ENCODE measurements around the gene ZYG11A. TPM values are rescaled to one million over a fixed set of nuclear protein-coding genes. Genes with fewer than 3 reads are reported as not detected.
A peak's percentile ranks its signal among the peaks of the same experiment; 100 is the strongest.
"Not testable (repeated sequence)": the region's sequence is repeated elsewhere in the genome, so short reads cannot be mapped to it uniquely, and the experiment has no call there.

The ZYG11A gene
- total and polyA plus RNA-seq, 4 experiments from 2014 or later = 0.03 TPM; not detected in 3

- H3K4me3 ChIP-seq (ENCODE audit: low read length in 2 of 2); H3K27me3 Mint-ChIP-seq; H3K4me1 Mint-ChIP-seq; H3K4me1 ChIP-seq (ENCODE audit: insufficient read depth, low read length); POLR2A ChIA-PET (ENCODE audit: partially characterized antibody); H3K9me3 ChIP-seq (ENCODE audit: control insufficient read depth in 1 of 2, low read length in 2 of 2); H3K27me3 ChIP-seq (ENCODE audit: insufficient read depth, low read length); H3K27ac ChIP-seq (ENCODE audit: low read depth, low read length); DNase-seq; H3K27ac Mint-ChIP-seq; intact Hi-C loops (cut with micrococcal nuclease); H3K4me3 Mint-ChIP-seq; H3K9me3 Mint-ChIP-seq; CTCF ChIA-PET (ENCODE audit: partially characterized antibody): not testable (repeated sequence)
- peaks cover 24 to 34% of the 10 kb centered on the region in 2 donors for H3K36me3 Mint-ChIP-seq
- peaks cover 15% of the 10 kb centered on the region for H3K36me3 ChIP-seq (ENCODE audit: insufficient read depth, low read length)
Measured at GRCh38 chr1:52820830-52821229, 21.7 kb upstream of the ZYG11A start.

GRCh38 chr1:52825868-52826267, 16.7 kb upstream of the ZYG11A start:
- no peaks in the 10 kb centered on the region for H3K27me3 ChIP-seq (ENCODE audit: insufficient read depth, low read length)
- peaks cover 7% of the 10 kb centered on the region for H3K36me3 ChIP-seq (ENCODE audit: insufficient read depth, low read length)
- no peaks in the 10 kb centered on the region for H3K27me3 Mint-ChIP-seq
- no peak for DNase-seq
- ChIA-PET POLR2A (ENCODE audit: partially characterized antibody) (interaction anchor here (0.5 to 1.4 kb wide), 2 partner anchors 9 to 123 kb away, joined by 3 to 4 read pairs; no protein-coding TSS in a partner anchor), CTCF (ENCODE audit: partially characterized antibody) (interaction anchor here (1.1 to 2.1 kb wide), 3 partner anchors 16 to 122 kb away, joined by 3 to 5 read pairs (median 3); no protein-coding TSS in a partner anchor)
- H3K4me1 ChIP-seq (ENCODE audit: insufficient read depth, low read length) = no peaks in the 10 kb centered on the region
- no peak overlapping the region for H3K27ac ChIP-seq (ENCODE audit: low read depth, low read length)
- H3K27ac Mint-ChIP-seq = peak overlapping the region in 1 of 7 donors; percentile 23
- H3K36me3 Mint-ChIP-seq = peaks cover 9 to 18% of the 10 kb centered on the region in 2 donors
- H3K4me1 Mint-ChIP-seq = no peaks in the 10 kb centered on the region
- intact Hi-C loops (cut with micrococcal nuclease) = loop anchor here (2.0 kb wide), 1 partner anchor 123 kb away; no protein-coding TSS in a partner anchor
- H3K9me3 ChIP-seq (ENCODE audit: control insufficient read depth in 1 of 2, low read length in 2 of 2) = no peaks in the 10 kb centered on the region
- H3K9me3 Mint-ChIP-seq = no peaks in the 10 kb centered on the region
- no peak overlapping the region for H3K4me3 Mint-ChIP-seq
- no peak overlapping the region for H3K4me3 ChIP-seq (ENCODE audit: low read length in 2 of 2)

- ChIA-PET CTCF (ENCODE audit: partially characterized antibody) (no interaction called here), POLR2A (ENCODE audit: partially characterized antibody) (no interaction called here)
- intact Hi-C loops (cut with micrococcal nuclease) = no loop called here
Measured at GRCh38 chr1:52834798-52835197, 7.8 kb upstream of the ZYG11A start.

GRCh38 chr1:52836035-52836434, 6.5 kb upstream of the ZYG11A start:
- ChIA-PET POLR2A (ENCODE audit: partially characterized antibody) (no interaction called here), CTCF (ENCODE audit: partially characterized antibody) (no interaction called here)
- H3K4me1 Mint-ChIP-seq = no peaks in the 10 kb centered on the region
- no peaks in the 10 kb centered on the region for H3K36me3 ChIP-seq (ENCODE audit: insufficient read depth, low read length)
- H3K27ac Mint-ChIP-seq = no peak overlapping the region
- H3K4me3 ChIP-seq (ENCODE audit: low read length in 2 of 2) = no peak overlapping the region
- H3K4me3 Mint-ChIP-seq = no peak overlapping the region
- no peaks in the 10 kb centered on the region for H3K9me3 Mint-ChIP-seq
- peaks cover 2 to 6% of the 10 kb centered on the region in 2 donors for H3K27me3 Mint-ChIP-seq
- H3K4me1 ChIP-seq (ENCODE audit: insufficient read depth, low read length) = no peaks in the 10 kb centered on the region
- no peak for DNase-seq
- no peak overlapping the region for H3K27ac ChIP-seq (ENCODE audit: low read depth, low read length)
- intact Hi-C loops (cut with micrococcal nuclease) = no loop called here
- no peaks in the 10 kb centered on the region for H3K27me3 ChIP-seq (ENCODE audit: insufficient read depth, low read length)
- H3K9me3 ChIP-seq (ENCODE audit: control insufficient read depth in 1 of 2, low read length in 2 of 2) = no peaks in the 10 kb centered on the region
- no peaks in the 10 kb centered on the region for H3K36me3 Mint-ChIP-seq

More at GRCh38 chr1:52834798-52835197, 7.8 kb upstream of the ZYG11A start:
- Histone ChIP-seq H3K9me3 (ENCODE audit: control insufficient read depth in 1 of 2, low read length in 2 of 2) (no peaks in the 10 kb centered on the region), H3K27ac (ENCODE audit: low read depth, low read length) (no peak overlapping the region), H3K27me3 (ENCODE audit: insufficient read depth, low read length) (no peaks in the 10 kb centered on the region), H3K4me1 (ENCODE audit: insufficient read depth, low read length) (no peaks in the 10 kb centered on the region), H3K4me3 (ENCODE audit: low read length in 2 of 2) (no peak overlapping the region), H3K36me3 (ENCODE audit: insufficient read depth, low read length) (no peaks in the 10 kb centered on the region)
- Mint-ChIP-seq H3K27ac (no peak overlapping the region), H3K9me3 (no peaks in the 10 kb centered on the region), H3K36me3 (no peaks in the 10 kb centered on the region), H3K27me3 (peaks cover 1 to 6% of the 10 kb centered on the region in 2 donors), H3K4me3 (no peak overlapping the region), H3K4me1 (no peaks in the 10 kb centered on the region)
- no peak for DNase-seq

GRCh38 chr1:52839175-52839574, 3.4 kb upstream of the ZYG11A start:
- intact Hi-C loops (cut with micrococcal nuclease); H3K27me3 ChIP-seq (ENCODE audit: insufficient read depth, low read length); H3K36me3 Mint-ChIP-seq; POLR2A ChIA-PET (ENCODE audit: partially characterized antibody); H3K27ac Mint-ChIP-seq; H3K4me3 Mint-ChIP-seq; H3K4me1 ChIP-seq (ENCODE audit: insufficient read depth, low read length); H3K9me3 Mint-ChIP-seq; H3K4me3 ChIP-seq (ENCODE audit: low read length in 2 of 2); H3K27ac ChIP-seq (ENCODE audit: low read depth, low read length); H3K36me3 ChIP-seq (ENCODE audit: insufficient read depth, low read length); DNase-seq; H3K4me1 Mint-ChIP-seq; H3K9me3 ChIP-seq (ENCODE audit: control insufficient read depth in 1 of 2, low read length in 2 of 2); CTCF ChIA-PET (ENCODE audit: partially characterized antibody): not testable (repeated sequence)
- peaks cover 6 to 12% of the 10 kb centered on the region in 2 donors for H3K27me3 Mint-ChIP-seq

GRCh38 chr1:52845119-52845518, 2.6 kb downstream of the ZYG11A start:
- H3K36me3 ChIP-seq (ENCODE audit: insufficient read depth, low read length); H3K4me1 Mint-ChIP-seq; intact Hi-C loops (cut with micrococcal nuclease); H3K4me3 ChIP-seq (ENCODE audit: low read length in 2 of 2); POLR2A ChIA-PET (ENCODE audit: partially characterized antibody); H3K9me3 ChIP-seq (ENCODE audit: control insufficient read depth in 1 of 2, low read length in 2 of 2); H3K36me3 Mint-ChIP-seq; H3K27me3 ChIP-seq (ENCODE audit: insufficient read depth, low read length); H3K27ac ChIP-seq (ENCODE audit: low read depth, low read length); CTCF ChIA-PET (ENCODE audit: partially characterized antibody); DNase-seq; H3K27ac Mint-ChIP-seq; H3K4me1 ChIP-seq (ENCODE audit: insufficient read depth, low read length); H3K9me3 Mint-ChIP-seq: not testable (repeated sequence)
- H3K27me3 Mint-ChIP-seq = peaks cover 9 to 24% of the 10 kb centered on the region in 2 donors
- H3K4me3 Mint-ChIP-seq = peak overlapping the region in 1 of 8 donors; percentile 9

GRCh38 chr1:52848423-52848822, 5.9 kb downstream of the ZYG11A start:
- DNase-seq = no peak
- H3K27me3 Mint-ChIP-seq = peaks cover 11 to 25% of the 10 kb centered on the region in 2 donors

GRCh38 chr1:52850951-52851350, 8.4 kb downstream of the ZYG11A start:
- Mint-ChIP-seq H3K4me1 (no peaks in the 10 kb centered on the region), H3K27me3 (peaks cover 6 to 15% of the 10 kb centered on the region in 2 donors), H3K9me3 (no peaks in the 10 kb centered on the region), H3K36me3 (no peaks in the 10 kb centered on the region), H3K27ac (no peak overlapping the region), H3K4me3 (no peak overlapping the region)
- Histone ChIP-seq H3K36me3 (ENCODE audit: insufficient read depth, low read length) (no peaks in the 10 kb centered on the region), H3K4me3 (ENCODE audit: low read length in 2 of 2) (no peak overlapping the region), H3K4me1 (ENCODE audit: insufficient read depth, low read length) (no peaks in the 10 kb centered on the region), H3K27ac (ENCODE audit: low read depth, low read length) (no peak overlapping the region), H3K27me3 (ENCODE audit: insufficient read depth, low read length) (no peaks in the 10 kb centered on the region), H3K9me3 (ENCODE audit: control insufficient read depth in 1 of 2, low read length in 2 of 2) (no peaks in the 10 kb centered on the region)
- CTCF ChIA-PET (ENCODE audit: partially characterized antibody) = interaction anchor here (0.7 kb wide), 1 partner anchor 29 kb away, joined by 3 read pairs; no protein-coding TSS in a partner anchor
- no peak for DNase-seq
- POLR2A ChIA-PET (ENCODE audit: partially characterized antibody) = no interaction called here
- intact Hi-C loops (cut with micrococcal nuclease) = no loop called here

More at GRCh38 chr1:52848423-52848822, 5.9 kb downstream of the ZYG11A start:
- Histone ChIP-seq H3K4me1 (ENCODE audit: insufficient read depth, low read length) (peaks cover under 1% of the 10 kb centered on the region), H3K4me3 (ENCODE audit: low read length in 2 of 2) (no peak overlapping the region), H3K9me3 (ENCODE audit: control insufficient read depth in 1 of 2, low read length in 2 of 2) (no peaks in the 10 kb centered on the region), H3K36me3 (ENCODE audit: insufficient read depth, low read length) (no peaks in the 10 kb centered on the region), H3K27ac (ENCODE audit: low read depth, low read length) (no peak overlapping the region), H3K27me3 (ENCODE audit: insufficient read depth, low read length) (no peaks in the 10 kb centered on the region)
- peaks cover 0 to 1% (median 0%) of the 10 kb centered on the region in 4 donors for H3K4me1 Mint-ChIP-seq
- H3K4me3 Mint-ChIP-seq = no peak overlapping the region
- intact Hi-C loops (cut with micrococcal nuclease) = no loop called here
- peaks cover 0 to 3% (median 0%) of the 10 kb centered on the region in 8 donors for H3K9me3 Mint-ChIP-seq
- ChIA-PET CTCF (ENCODE audit: partially characterized antibody) (no interaction called here), POLR2A (ENCODE audit: partially characterized antibody) (no interaction called here)
- no peaks in the 10 kb centered on the region for H3K36me3 Mint-ChIP-seq
- H3K27ac Mint-ChIP-seq = no peak overlapping the region
